ENCODE measurements around the gene ARHGAP1.

The ARHGAP1 gene

GRCh38 chr11:46737699-46738098, 37.3 kb upstream of the ARHGAP1 start:
- DNase-seq (ENCODE audit: insufficient read length, low spot score) = no peak
- TF ChIP-seq POU2F2 (IDR thresholded peaks at IDR 0.05; ENCODE audit: low read depth, low read length) (no peak), PAX5 (IDR thresholded peaks at IDR 0.05; ENCODE audit: insufficient read depth, low read length, severe bottlenecking) (no peak), POLR2AphosphoS5 (IDR thresholded peaks at IDR 0.05; ENCODE audit: low read depth, low read length) (no peak), SPI1 (IDR thresholded peaks at IDR 0.05; ENCODE audit: low read depth, low read length) (no peak), POLR2A (IDR thresholded peaks at IDR 0.05; ENCODE audit: low read depth, low read length) (no peak)
- no peak for FAIRE-seq

GRCh38 chr11:46736615-46737014, 36.2 kb upstream of the ARHGAP1 start:
- TF ChIP-seq POU2F2 (IDR thresholded peaks at IDR 0.05; ENCODE audit: low read depth, low read length) = no peak

GRCh38 chr11:46736146-46736545, 35.7 kb upstream of the ARHGAP1 start:
- no peak for TF ChIP-seq SPI1 (IDR thresholded peaks at IDR 0.05; ENCODE audit: low read depth, low read length)
- no peak for TF ChIP-seq POU2F2 (IDR thresholded peaks at IDR 0.05; ENCODE audit: low read depth, low read length)
- TF ChIP-seq POLR2AphosphoS5 (IDR thresholded peaks at IDR 0.05; ENCODE audit: low read depth, low read length) = no peak
- TF ChIP-seq TAF1 (IDR thresholded peaks at IDR 0.05; ENCODE audit: low read depth, low read length) = no peak
- TF ChIP-seq POLR2A (IDR thresholded peaks at IDR 0.05; ENCODE audit: low read depth, low read length) = no peak
- no peak for TF ChIP-seq PAX5 (IDR thresholded peaks at IDR 0.05; ENCODE audit: insufficient read depth, low read length, severe bottlenecking)
- DNase-seq (ENCODE audit: insufficient read length, low spot score) = no peak
- no peak for FAIRE-seq

More at GRCh38 chr11:46736615-46737014, 36.2 kb upstream of the ARHGAP1 start:
- no peak for FAIRE-seq
- no peak for DNase-seq (ENCODE audit: insufficient read length, low spot score)

- no peak for TF ChIP-seq POLR2A (IDR thresholded peaks at IDR 0.05; ENCODE audit: low read depth, low read length)
- no peak for TF ChIP-seq SPI1 (IDR thresholded peaks at IDR 0.05; ENCODE audit: low read depth, low read length)
- no peak for TF ChIP-seq POU2F2 (IDR thresholded peaks at IDR 0.05; ENCODE audit: low read depth, low read length)
- no peak for TF ChIP-seq PAX5 (IDR thresholded peaks at IDR 0.05; ENCODE audit: insufficient read depth, low read length, severe bottlenecking)
- TF ChIP-seq POLR2AphosphoS5 (IDR thresholded peaks at IDR 0.05; ENCODE audit: low read depth, low read length) = no peak
- no peak for TF ChIP-seq TAF1 (IDR thresholded peaks at IDR 0.05; ENCODE audit: low read depth, low read length)
- DNase-seq (ENCODE audit: insufficient read length, low spot score) (no peak), FAIRE-seq (no peak)
These were observed 32.8 kb upstream of the ARHGAP1 start for GRCh38 chr11:46733234-46733633.

- DNase-seq (ENCODE audit: insufficient read length, low spot score) = no peak
- FAIRE-seq = no peak
- TF ChIP-seq SPI1 (IDR thresholded peaks at IDR 0.05; ENCODE audit: low read depth, low read length) (no peak), POLR2A (IDR thresholded peaks at IDR 0.05; ENCODE audit: low read depth, low read length) (no peak), POLR2AphosphoS5 (IDR thresholded peaks at IDR 0.05; ENCODE audit: low read depth, low read length) (no peak), TAF1 (IDR thresholded peaks at IDR 0.05; ENCODE audit: low read depth, low read length) (no peak), POU2F2 (IDR thresholded peaks at IDR 0.05; ENCODE audit: low read depth, low read length) (no peak), PAX5 (IDR thresholded peaks at IDR 0.05; ENCODE audit: insufficient read depth, low read length, severe bottlenecking) (no peak)
These were observed 31.1 kb upstream of the ARHGAP1 start for GRCh38 chr11:46731545-46731944.

- TF ChIP-seq POLR2AphosphoS5 (IDR thresholded peaks at IDR 0.05; ENCODE audit: low read depth, low read length) (no peak), POLR2A (IDR thresholded peaks at IDR 0.05; ENCODE audit: low read depth, low read length) (no peak), PAX5 (IDR thresholded peaks at IDR 0.05; ENCODE audit: insufficient read depth, low read length, severe bottlenecking) (no peak), TAF1 (IDR thresholded peaks at IDR 0.05; ENCODE audit: low read depth, low read length) (no peak), SPI1 (IDR thresholded peaks at IDR 0.05; ENCODE audit: low read depth, low read length) (no peak), POU2F2 (IDR thresholded peaks at IDR 0.05; ENCODE audit: low read depth, low read length) (no peak)
- FAIRE-seq (no peak), DNase-seq (ENCODE audit: insufficient read length, low spot score) (no peak)
These were observed 28.9 kb upstream of the ARHGAP1 start for GRCh38 chr11:46729110-46730027.

- no peak for FAIRE-seq
- no peak for DNase-seq (ENCODE audit: insufficient read length, low spot score)
- no peak for TF ChIP-seq POU2F2 (IDR thresholded peaks at IDR 0.05; ENCODE audit: low read depth, low read length)
- TF ChIP-seq POLR2AphosphoS5 (IDR thresholded peaks at IDR 0.05; ENCODE audit: low read depth, low read length) = no peak
- no peak for TF ChIP-seq PAX5 (IDR thresholded peaks at IDR 0.05; ENCODE audit: insufficient read depth, low read length, severe bottlenecking)
- no peak for TF ChIP-seq POLR2A (IDR thresholded peaks at IDR 0.05; ENCODE audit: low read depth, low read length)
- no peak for TF ChIP-seq TAF1 (IDR thresholded peaks at IDR 0.05; ENCODE audit: low read depth, low read length)
- TF ChIP-seq SPI1 (IDR thresholded peaks at IDR 0.05; ENCODE audit: low read depth, low read length) = no peak
These were observed 28.2 kb upstream of the ARHGAP1 start for GRCh38 chr11:46728659-46729040.

GRCh38 chr11:46727952-46728658, 27.7 kb upstream of the ARHGAP1 start:
- TF ChIP-seq POLR2AphosphoS5 (IDR thresholded peaks at IDR 0.05; ENCODE audit: low read depth, low read length) (no peak), TAF1 (IDR thresholded peaks at IDR 0.05; ENCODE audit: low read depth, low read length) (no peak), PAX5 (IDR thresholded peaks at IDR 0.05; ENCODE audit: insufficient read depth, low read length, severe bottlenecking) (no peak)
- FAIRE-seq = no peak
- no peak for DNase-seq (ENCODE audit: insufficient read length, low spot score)

- FAIRE-seq (no peak), DNase-seq (ENCODE audit: insufficient read length, low spot score) (no peak)
- TF ChIP-seq TAF1 (IDR thresholded peaks at IDR 0.05; ENCODE audit: low read depth, low read length) (no peak), SPI1 (IDR thresholded peaks at IDR 0.05; ENCODE audit: low read depth, low read length) (no peak), POU2F2 (IDR thresholded peaks at IDR 0.05; ENCODE audit: low read depth, low read length) (no peak), POLR2A (IDR thresholded peaks at IDR 0.05; ENCODE audit: low read depth, low read length) (no peak), POLR2AphosphoS5 (IDR thresholded peaks at IDR 0.05; ENCODE audit: low read depth, low read length) (no peak), PAX5 (IDR thresholded peaks at IDR 0.05; ENCODE audit: insufficient read depth, low read length, severe bottlenecking) (no peak)
These were observed 25.9 kb upstream of the ARHGAP1 start for GRCh38 chr11:46726206-46726862.

All from GM12891 (cell line).